ENCODE results near the gene FAM124B. TPM values are rescaled to one million over a fixed set of nuclear protein-coding genes. Genes with fewer than 3 reads are reported as not detected.

Gene FAM124B
- total RNA-seq, 2 donors from 2014 or later: 1.3 to 1.5 TPM

DNA sequence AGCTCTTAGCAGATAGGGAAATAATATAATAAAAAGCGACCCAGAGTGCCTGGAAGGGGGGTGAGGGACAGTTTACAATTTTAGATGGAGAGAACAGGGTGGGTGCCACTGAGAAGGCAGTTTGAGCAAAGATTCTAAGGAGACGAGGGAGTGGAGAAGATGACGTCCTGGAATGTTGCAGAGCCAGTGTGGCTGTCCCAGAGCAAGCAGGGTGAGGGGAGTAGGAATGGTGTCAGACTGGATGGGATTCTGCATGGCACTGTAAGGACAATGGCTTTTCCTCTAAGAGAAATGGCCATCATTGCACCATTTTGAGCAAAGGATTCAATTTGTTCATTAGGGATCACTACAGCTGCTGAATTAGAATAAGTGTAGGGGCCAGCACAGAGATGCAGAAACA, 73.1 kb downstream of the FAM124B start:
- TF ChIP-seq, protein P1, sequence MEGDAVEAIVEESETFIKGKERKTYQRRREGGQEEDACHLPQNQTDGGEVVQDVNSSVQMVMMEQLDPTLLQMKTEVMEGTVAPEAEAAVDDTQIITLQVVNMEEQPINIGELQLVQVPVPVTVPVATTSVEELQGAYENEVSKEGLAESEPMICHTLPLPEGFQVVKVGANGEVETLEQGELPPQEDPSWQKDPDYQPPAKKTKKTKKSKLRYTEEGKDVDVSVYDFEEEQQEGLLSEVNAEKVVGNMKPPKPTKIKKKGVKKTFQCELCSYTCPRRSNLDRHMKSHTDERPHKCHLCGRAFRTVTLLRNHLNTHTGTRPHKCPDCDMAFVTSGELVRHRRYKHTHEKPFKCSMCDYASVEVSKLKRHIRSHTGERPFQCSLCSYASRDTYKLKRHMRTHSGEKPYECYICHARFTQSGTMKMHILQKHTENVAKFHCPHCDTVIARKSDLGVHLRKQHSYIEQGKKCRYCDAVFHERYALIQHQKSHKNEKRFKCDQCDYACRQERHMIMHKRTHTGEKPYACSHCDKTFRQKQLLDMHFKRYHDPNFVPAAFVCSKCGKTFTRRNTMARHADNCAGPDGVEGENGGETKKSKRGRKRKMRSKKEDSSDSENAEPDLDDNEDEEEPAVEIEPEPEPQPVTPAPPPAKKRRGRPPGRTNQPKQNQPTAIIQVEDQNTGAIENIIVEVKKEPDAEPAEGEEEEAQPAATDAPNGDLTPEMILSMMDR (IDR thresholded peaks at IDR 0.05): no peak
- H3K9me3 ChIP-seq: no peaks in the 10 kb centered on the region
- no peak overlapping the region for H3K27ac ChIP-seq
- no peak overlapping the region for H3K4me3 ChIP-seq
- no peak for DNase-seq (ENCODE audit: low spot score)
- H3K27me3 ChIP-seq: no peaks in the 10 kb centered on the region
- H3K4me1 ChIP-seq: no peaks in the 10 kb centered on the region
- H3K36me3 ChIP-seq: no peaks in the 10 kb centered on the region

Other genes with a start within 250 kb of the FAM124B start
- 10 to 100 TPM; 43.5 to 51.4 TPM for gene CUL3, start 183.3 kb upstream of the FAM124B start, total RNA-seq